GM12872 (cell line): Measurements from ENCODE around the gene IL18.

Experiments
- CTCF ChIP-seq: IDR thresholded peaks from 3 replicates; pipeline ENCODE4 v1.5.1; 2011; ENCODE audit warnings: low read depth, mild to moderate bottlenecking, low read length, moderate library complexity; ENCODE audit not compliant: insufficient read depth

IL18 gene

GRCh38 chr11:112163875-112164685, at the start of gene IL18:
Gene IL18 (minus strand): TSS chr11:112164094. CDS start chr11:112155053, 9,041 bp downstream.
- no peak for TF ChIP-seq CTCF

GRCh38 chr11:112212710-112213109, 48.8 kb upstream of the IL18 start:
- TF ChIP-seq CTCF = no peak

GRCh38 chr11:112212290-112212689, 48.4 kb upstream of the IL18 start:
- TF ChIP-seq CTCF = no peak

- TF ChIP-seq CTCF = no peak
Observed at GRCh38 chr11:112211536-112211935, 47.6 kb upstream of the IL18 start.

- TF ChIP-seq CTCF = no peak
Observed at GRCh38 chr11:112210890-112211289, 47.0 kb upstream of the IL18 start.

- no peak for TF ChIP-seq CTCF
Observed at GRCh38 chr11:112206071-112206470, 42.2 kb upstream of the IL18 start.

GRCh38 chr11:112200252-112200651, 36.4 kb upstream of the IL18 start:
- no peak for TF ChIP-seq CTCF
